ENCODE measurements around the gene TPRG1. TPM values are rescaled to one million over a fixed set of nuclear protein-coding genes. Genes with fewer than 3 reads are reported as not detected.

The TPRG1 gene
- total RNA-seq, 4 donors from 2014 or later: 2.3 to 14.9 (median 4.1) TPM; not detected in 1

DNA sequence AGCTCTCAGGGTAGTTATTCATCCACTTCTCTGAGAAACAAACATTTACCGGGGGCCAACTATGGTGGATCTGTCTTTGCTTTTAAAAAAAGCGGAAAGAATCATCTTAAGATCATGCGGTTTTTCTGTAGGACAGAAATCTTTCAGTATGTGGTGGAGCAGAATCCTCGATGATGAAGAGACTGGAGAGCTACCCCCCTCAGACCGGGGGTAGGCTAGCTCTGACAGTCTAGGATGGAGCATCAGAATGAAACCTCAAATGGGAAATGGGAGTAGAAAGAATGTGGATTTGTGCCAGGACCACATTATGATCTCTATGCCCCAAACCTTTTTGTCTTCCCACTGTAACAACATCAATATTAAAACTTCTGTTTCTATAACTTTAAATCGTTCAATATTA lies 30.3 kb downstream of the TPRG1 start:
- Histone ChIP-seq H3K4me1 (no peaks in the 10 kb centered on the region), H3K36me3 (no peaks in the 10 kb centered on the region), H3K27ac (no peak overlapping the region), H3K27me3 (no peaks in the 10 kb centered on the region), H3K4me3 (no peak overlapping the region), H3K9me3 (no peaks in the 10 kb centered on the region)
- DNase-seq: no peak
- 78 to 84% methylated on average over 5 to 6 of the region's 6 CpGs for WGBS, 2 donors (ENCODE audit: low coverage in 1 of 2)
- TF ChIP-seq, protein P1, sequence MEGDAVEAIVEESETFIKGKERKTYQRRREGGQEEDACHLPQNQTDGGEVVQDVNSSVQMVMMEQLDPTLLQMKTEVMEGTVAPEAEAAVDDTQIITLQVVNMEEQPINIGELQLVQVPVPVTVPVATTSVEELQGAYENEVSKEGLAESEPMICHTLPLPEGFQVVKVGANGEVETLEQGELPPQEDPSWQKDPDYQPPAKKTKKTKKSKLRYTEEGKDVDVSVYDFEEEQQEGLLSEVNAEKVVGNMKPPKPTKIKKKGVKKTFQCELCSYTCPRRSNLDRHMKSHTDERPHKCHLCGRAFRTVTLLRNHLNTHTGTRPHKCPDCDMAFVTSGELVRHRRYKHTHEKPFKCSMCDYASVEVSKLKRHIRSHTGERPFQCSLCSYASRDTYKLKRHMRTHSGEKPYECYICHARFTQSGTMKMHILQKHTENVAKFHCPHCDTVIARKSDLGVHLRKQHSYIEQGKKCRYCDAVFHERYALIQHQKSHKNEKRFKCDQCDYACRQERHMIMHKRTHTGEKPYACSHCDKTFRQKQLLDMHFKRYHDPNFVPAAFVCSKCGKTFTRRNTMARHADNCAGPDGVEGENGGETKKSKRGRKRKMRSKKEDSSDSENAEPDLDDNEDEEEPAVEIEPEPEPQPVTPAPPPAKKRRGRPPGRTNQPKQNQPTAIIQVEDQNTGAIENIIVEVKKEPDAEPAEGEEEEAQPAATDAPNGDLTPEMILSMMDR (IDR thresholded peaks at IDR 0.05): no peak
- TF ChIP-seq EP300 (IDR thresholded peaks at IDR 0.05; ENCODE audit: low read depth) (no peak), POLR2AphosphoS5 (IDR thresholded peaks at IDR 0.05) (no peak), POLR2A (IDR thresholded peaks at IDR 0.05) (no peak)
- intact Hi-C loops (cut with DNase I; ENCODE audit: low total_unique reads) (no loop called here), in situ Hi-C loops (cut with MboI; ENCODE audit: low pct_ligation_motif_present in 1 of 4, low pct_unique_long_range_greater_than_20kb in 1 of 4, low sequenced_read_pairs in 3 of 4) (no loop called here)

DNA sequence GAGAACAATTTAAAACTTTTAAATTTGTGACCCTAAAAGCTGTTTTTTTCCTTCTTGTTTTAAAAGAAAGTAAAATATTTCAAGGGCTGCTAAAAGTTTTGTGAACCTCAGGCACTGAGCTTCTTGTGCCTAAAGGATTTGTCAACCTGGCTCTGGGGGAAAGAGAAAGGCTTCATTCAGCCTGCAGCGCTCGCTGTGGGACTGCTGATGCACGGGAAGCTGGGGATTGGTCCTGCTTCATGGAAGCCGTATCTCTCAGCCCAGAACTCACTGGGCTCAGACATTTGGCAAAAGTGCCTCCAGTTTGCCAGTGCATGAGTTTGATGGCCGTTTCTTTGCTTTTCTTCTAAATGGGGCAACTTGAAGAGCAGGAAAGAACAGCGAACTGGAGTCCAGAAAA lies 30.8 kb downstream of the TPRG1 start:
- H3K4me1 ChIP-seq: no peaks in the 10 kb centered on the region
- intact Hi-C loops (cut with DNase I; ENCODE audit: low total_unique reads) (no loop called here), in situ Hi-C loops (cut with MboI; ENCODE audit: low pct_ligation_motif_present in 1 of 4, low pct_unique_long_range_greater_than_20kb in 1 of 4, low sequenced_read_pairs in 3 of 4) (no loop called here)
- DNase-seq: no peak
- no peaks in the 10 kb centered on the region for H3K36me3 ChIP-seq
- H3K27me3 ChIP-seq: no peaks in the 10 kb centered on the region
- H3K9me3 ChIP-seq: no peaks in the 10 kb centered on the region
- H3K27ac ChIP-seq: no peak overlapping the region
- no peak overlapping the region for H3K4me3 ChIP-seq
- TF ChIP-seq POLR2AphosphoS5 (IDR thresholded peaks at IDR 0.05): no peak
- TF ChIP-seq POLR2A (IDR thresholded peaks at IDR 0.05): no peak
- TF ChIP-seq, protein P1 (IDR thresholded peaks at IDR 0.05): no peak
- no peak for TF ChIP-seq EP300 (IDR thresholded peaks at IDR 0.05; ENCODE audit: low read depth)
- WGBS, 2 donors (ENCODE audit: low coverage in 1 of 2): 30 to 70% methylated on average over 2 to 6 of the region's 6 CpGs

DNA sequence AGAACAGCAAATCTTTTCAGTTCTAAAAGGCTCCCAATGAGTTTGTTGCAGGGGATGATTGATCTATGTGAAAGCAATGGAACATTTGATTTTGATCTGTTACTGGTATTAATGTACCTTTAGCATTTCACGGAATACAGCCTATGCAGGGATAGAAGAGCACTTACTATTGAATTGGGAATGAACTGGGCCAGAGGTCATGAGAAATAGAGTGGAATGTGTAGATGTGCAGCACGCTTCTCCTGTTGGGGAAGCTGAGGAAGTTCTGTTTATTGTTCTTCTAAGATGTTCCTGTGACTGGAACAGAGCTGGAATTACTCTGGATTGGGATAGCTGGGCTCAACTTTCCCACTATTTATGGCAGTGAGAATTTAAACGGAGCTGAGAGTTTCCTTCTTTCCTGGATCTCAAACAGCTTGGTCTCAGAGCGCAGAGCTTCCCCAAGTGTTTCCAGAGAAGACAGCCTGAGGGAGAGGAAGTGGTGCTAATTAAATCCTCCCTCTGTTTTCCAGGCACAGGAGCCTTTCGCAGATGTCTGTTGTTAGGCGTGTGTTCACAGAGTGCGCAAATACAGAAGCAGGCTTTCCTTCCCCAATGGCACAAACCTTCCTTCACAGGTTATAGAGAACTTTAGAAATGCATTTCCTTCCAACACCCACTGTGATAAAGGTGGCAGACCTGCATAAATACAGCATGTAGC lies 32.5 kb downstream of the TPRG1 start:
- intact Hi-C loops (cut with DNase I; ENCODE audit: low total_unique reads) (no loop called here), in situ Hi-C loops (cut with MboI; ENCODE audit: low pct_ligation_motif_present in 1 of 4, low pct_unique_long_range_greater_than_20kb in 1 of 4, low sequenced_read_pairs in 3 of 4) (no loop called here)
- no peaks in the 10 kb centered on the region for H3K9me3 ChIP-seq
- H3K27ac ChIP-seq: no peak overlapping the region
- H3K4me1 ChIP-seq: no peaks in the 10 kb centered on the region
- no peaks in the 10 kb centered on the region for H3K36me3 ChIP-seq
- DNase-seq: no peak
- TF ChIP-seq, protein P1 (IDR thresholded peaks at IDR 0.05): no peak
- no peak for TF ChIP-seq POLR2AphosphoS5 (IDR thresholded peaks at IDR 0.05)
- TF ChIP-seq EP300 (IDR thresholded peaks at IDR 0.05; ENCODE audit: low read depth): no peak
- no peak for TF ChIP-seq POLR2A (IDR thresholded peaks at IDR 0.05)
- WGBS, 2 donors (ENCODE audit: low coverage in 1 of 2): 56 to 79% methylated on average over 2 to 7 of the region's 7 CpGs
- H3K4me3 ChIP-seq: no peak overlapping the region
- no peaks in the 10 kb centered on the region for H3K27me3 ChIP-seq

DNA sequence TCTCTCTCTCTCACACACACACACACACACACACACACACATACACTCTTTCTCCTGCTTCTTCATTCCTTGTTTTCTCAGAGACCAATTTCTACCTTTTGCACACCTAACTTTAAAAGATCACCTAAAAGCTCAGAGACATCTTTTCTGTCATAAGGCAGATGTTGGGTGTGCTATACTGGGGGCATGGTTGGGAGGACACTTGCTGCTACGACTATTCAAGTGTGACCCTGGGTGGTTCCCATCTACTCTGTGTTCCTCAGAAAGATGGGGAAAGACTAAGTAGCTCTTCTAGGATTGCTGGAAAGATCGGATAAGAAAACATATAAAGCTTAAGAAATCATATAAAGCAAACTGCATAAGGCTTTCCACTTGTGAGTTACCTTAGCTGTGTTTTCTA lies 33.2 kb downstream of the TPRG1 start:
- H3K27me3 ChIP-seq: no peaks in the 10 kb centered on the region
- DNase-seq: no peak
- H3K4me1 ChIP-seq: no peaks in the 10 kb centered on the region
- no peaks in the 10 kb centered on the region for H3K9me3 ChIP-seq
- H3K27ac ChIP-seq: no peak overlapping the region
- WGBS, 2 donors (ENCODE audit: low coverage in 1 of 2): 84% methylated on average over 2 of the region's 2 CpGs; no CpG with 5 or more reads in 1 of the 2 donors
- no peaks in the 10 kb centered on the region for H3K36me3 ChIP-seq
- TF ChIP-seq, protein P1 (IDR thresholded peaks at IDR 0.05): no peak
- TF ChIP-seq EP300 (IDR thresholded peaks at IDR 0.05; ENCODE audit: low read depth) (no peak), POLR2A (IDR thresholded peaks at IDR 0.05) (no peak), POLR2AphosphoS5 (IDR thresholded peaks at IDR 0.05) (no peak)
- no peak overlapping the region for H3K4me3 ChIP-seq
- intact Hi-C loops (cut with DNase I; ENCODE audit: low total_unique reads): no loop called here
- in situ Hi-C loops (cut with MboI; ENCODE audit: low pct_ligation_motif_present in 1 of 4, low pct_unique_long_range_greater_than_20kb in 1 of 4, low sequenced_read_pairs in 3 of 4): no loop called here
